Measurements from ENCODE around the gene DDIAS.
"Not testable (repeated sequence)": the region's sequence is repeated elsewhere in the genome, so short reads cannot be mapped to it uniquely, and the experiment has no call there.

The DDIAS gene

DNA sequence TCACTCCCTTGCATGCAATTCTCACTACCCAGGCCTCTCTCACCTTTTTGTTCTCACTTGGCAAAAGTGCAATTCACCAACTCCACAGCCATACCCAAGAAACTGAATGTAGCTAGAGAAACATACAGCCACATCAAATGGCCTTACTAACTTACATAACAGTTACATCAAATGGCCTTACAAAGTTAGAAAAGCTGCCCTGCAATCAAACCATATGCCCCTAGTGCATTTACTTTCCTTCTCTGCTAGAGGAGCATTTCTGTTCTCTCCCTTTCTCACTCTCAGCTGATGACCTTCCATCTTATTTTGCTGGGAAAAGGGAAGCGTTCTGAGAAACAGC is 11.6 kb upstream of the DDIAS start:
- DNase-seq (ENCODE audit: low spot score) = no peak

DNA sequence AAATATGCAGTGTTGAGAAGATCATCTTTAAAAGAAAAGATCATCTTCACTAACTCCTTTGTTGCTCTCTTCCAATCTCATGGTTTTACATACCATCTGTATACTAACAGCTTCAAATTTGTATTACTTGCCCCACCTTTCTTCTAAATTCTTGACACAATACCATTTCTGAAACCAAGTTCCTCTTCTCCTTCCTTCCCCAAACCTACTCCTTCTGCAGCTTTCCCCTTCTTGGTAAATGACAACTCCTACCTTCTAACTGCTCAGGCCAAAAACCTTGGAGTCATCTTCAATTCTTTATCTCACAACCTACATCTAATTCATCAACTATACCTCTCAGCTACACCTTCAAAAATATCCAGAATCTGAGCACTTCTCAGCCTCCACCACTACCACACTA is 10.6 kb upstream of the DDIAS start:
- DNase-seq (ENCODE audit: low spot score) = no peak

DNA sequence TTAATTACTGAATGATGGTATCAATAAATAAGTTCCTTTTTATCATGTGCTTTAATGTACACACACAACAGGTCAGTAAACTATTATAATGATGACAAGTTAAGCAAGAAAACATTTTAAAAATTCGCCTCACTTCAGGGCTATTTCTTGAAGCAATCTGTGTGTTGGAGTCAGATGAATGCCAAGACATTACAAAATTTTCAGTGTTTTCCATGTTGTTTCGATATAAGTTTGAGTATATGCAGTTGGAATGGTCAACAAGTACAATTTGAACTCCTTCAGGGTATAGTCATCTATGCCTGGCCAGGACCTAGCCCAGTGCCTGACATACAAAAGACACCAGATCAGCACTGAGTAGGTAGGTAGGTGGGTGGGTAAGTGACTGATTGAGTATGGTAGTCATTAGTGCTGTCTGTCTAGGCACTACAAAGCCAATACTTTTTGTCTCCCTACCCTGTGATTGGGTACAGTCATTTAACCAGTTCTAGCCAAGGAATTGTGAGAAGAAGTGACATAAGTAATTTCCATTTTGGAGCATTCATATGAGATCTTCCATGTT is 8.8 kb upstream of the DDIAS start:
- DNase-seq (ENCODE audit: low spot score) = no peak

DNA sequence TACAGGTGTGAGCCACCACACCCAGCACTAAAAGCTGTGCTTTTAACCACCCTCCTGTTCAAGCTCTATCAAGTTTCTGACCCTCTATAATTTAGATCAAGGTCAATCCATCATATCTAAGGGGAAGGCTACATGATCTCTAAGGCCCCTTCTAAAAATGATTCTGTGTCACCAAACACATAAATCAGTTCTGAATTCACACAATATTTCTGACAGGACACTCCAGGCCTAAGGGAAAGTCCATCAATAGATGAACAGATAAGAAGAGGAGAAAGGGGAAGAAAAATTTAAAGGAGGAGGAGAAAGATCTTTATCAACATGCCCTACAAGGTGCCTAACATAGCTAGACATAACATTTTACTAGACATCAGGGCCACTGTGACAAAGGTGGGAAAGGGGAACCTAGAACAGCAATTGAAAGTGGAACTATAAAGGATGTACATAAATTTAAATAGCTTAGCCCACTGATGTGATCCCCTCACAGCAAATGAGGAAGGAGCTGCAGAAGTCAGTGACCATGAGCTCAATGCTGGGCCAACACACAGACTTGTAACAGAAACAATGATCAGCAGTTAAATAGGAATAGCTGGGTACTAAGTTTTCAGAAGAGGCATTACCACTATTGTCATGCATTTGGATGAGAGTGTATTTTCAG is 6.0 kb upstream of the DDIAS start:
- no peak for DNase-seq (ENCODE audit: low spot score)

DNA sequence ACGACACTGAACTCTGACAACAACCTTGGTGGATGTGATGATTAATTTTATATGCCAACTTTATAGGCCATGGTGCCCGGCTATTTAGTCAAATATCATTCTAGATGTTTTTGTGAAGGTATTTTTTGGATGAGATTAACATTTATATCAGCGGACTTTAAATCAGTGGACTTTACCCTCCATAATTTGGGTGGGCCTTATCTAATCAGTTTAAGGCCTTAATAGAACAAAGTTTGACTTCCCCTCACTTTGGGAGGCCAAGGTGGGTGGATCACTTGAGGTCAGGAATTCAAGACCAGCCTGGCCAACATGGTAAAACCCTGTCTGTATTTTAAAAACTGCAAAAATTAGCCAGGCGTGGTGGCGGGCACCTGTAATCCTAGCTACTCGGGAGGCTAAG is 5.4 kb upstream of the DDIAS start:
- no peak for DNase-seq (ENCODE audit: low spot score)

DNA sequence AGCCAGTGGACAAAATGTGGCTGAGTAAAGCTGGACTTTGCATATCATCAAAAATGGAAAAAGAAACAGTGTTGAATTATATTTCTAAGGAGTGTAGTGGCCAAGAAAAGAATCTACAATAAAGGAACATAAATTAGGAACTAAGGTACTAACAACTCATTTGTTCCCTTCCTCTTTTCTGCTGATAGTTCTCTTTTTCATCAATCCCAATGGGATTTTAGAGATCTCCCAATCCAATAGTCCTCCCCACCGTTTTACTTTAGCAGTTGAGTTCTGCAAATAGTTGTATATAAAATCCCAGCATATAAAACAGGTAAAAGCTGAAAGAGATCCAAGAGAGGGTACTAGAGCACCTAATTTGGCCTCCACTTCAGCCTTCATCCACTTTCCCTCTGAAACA is 3.3 kb upstream of the DDIAS start:
- DNase-seq (ENCODE audit: low spot score) = no peak

DNA sequence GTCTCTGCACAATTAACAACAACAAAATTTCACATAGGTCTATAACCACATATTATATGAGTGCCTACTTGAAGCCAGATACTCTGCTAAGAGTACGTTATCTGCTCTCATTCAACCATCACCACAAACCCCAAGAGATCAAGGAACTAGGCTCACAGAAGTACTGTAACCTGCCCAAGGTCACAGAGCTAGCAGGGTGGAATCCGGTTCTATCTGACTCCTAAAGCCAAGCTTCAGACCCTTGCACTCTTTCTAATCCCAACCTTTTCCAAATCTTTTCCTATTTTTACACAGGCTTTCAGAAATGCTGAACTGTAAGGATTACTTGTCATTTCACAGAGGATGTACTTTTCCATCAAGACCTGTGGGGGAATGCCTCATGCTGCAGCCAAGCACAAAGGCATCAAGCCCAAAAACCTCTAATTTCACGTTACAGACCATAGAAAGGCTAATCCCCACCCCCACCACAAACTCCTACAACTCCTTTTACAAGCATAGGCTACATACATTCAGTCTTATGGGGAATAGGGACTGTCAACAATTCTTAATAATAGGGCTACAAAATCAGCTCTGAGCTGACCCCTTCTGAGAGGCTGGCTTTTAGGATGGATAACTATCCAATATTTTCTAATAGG is 2.2 kb upstream of the DDIAS start:
- no peak for DNase-seq (ENCODE audit: low spot score)

DNA sequence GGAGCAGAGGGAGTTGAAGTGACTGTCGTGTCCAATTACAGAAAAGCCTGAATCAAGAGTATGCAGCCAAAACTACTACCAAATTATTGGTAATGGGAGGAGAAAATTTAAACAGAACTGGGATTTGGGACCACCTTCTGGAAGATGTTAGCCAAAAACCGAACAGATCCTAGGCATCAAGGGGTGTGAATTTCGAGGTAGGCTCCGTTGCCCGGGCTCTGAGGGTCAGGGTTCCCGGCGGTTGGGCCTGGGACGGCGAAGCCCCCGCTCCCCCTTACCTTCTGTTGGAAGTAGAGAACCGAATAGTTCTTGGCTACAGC is 1.6 kb upstream of the DDIAS start:
- DNase-seq (ENCODE audit: low spot score) = peak; percentile 12

DNA sequence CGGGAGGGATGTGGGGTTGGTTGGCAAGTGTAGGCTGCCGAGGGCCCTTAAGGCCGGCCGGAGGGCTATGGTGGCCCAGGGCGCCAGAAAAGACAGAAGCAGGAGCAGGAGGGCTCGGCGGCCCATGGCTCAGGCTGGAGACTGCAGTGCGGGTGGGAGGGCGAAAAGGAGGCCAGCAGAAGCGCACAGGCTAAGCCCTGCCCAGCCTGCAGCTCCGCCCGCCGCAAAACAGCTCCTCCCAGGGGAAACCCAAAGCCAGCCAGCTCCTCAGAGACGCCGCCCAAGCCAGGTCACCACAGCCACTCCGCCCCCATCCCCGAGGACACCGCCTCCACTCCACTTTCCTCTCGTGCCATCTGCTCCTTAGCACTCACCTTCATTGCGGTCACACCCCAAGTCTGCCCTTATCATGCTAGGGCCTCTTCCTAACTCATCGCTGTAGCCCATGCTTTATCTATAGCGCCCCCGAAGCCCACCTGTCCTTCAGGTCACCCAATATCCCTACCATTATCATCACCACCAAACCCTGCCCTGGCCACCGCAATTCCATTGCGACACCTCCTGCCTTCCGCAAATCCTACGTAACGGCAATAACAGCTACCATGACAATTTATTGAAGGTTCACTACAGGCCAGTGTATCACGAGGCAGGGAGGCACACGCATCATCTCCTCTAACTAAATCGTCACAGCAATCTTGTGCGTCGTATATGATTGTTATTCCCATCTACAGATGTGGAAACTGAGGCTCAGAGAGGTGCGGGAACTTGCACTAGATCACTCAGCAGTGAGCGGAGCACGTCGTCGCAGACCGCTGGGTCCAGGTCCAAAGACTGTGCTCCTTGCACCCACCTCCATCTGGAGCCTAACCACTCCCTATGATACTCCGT is 1.0 kb upstream of the DDIAS start, which contains the start of gene PRCP:
Gene PRCP, minus strand, starts transcription at position 154 of the 888 bp plus-strand sequence. Its CDS starts 28 bp downstream, at position 126.
- peak; percentile 95 for DNase-seq (ENCODE audit: low spot score)

DNA sequence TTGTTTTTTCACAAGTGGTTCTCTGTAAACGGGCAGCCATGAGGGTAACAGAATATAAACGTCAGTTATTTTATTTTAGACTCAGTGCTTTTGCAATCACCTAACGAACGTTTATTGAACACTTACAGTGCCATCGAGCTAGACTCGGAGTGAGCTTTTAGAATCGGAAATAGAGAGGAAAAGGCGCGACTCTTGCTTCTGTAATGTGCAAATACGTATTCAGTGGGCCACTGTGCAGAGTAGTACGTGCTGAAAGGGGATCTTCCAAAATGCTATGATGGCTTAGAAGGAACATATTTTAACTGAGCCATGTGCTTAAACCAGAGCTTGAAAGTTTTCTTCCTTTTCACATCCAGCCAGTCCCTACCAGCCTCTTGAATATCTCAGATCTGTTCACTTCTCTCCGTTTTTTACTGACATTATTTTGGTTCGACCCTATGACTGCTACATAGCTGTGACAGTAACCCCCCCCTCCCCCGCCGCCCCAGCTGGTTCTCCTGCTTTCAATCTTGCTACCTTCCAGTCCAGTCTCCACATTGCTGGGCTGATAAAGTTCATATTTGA is 468 bp downstream of the DDIAS start:
- no peak for DNase-seq (ENCODE audit: low spot score)

DNA sequence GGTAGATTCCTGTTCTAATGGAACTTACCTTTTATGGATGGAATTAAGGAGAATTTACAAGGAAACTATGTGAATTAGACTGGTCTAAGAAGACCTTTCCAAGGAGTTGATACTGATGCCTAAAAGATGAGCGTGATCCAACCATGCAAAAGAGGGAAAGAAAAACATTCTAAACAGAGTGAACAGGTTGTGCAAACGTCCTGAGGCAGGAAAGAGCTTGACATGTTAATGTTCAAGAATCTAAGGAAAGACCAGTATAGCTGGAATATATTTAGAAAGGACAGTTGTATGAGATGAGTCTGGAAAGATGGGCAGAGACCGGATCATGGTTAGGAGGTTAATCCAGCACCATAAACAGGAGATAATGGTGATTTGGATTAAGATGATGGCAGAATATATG is 1.3 kb downstream of the DDIAS start:
- no peak for DNase-seq (ENCODE audit: low spot score)

DNA sequence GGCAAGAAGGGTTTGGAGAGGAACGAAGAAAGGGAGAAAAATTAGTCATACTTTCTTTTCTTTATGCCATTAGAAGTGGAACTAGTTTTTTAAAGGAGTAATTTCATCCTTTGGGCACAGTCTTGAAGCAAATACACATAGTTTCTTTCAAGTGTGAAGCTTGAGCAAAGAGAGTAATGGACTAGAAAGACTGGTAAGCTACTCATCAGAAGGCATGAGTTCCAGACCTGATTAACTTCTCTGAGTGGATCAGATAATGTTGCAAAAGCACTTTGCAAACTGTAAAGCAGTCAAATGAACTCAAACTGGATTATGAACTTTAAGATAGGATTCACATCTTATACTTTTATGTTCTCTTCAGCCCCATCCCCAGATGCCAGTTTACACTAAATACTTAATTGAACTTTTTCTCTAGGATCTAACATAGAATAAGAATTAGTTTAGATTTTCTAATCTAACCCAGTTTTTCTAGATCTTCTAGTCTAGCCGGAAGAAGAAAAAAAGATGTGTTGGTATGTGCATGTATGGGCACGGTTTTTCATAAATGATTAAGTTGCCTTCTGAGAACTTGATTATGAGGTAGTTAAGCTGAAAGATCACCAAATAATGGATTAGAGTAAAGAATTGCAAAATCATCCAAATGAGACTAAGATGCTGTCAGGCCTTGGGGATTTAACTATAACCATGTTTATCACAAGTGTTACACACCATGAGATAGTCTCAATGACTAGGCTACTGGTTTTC is 2.5 kb downstream of the DDIAS start:
- DNase-seq (ENCODE audit: low spot score) = no peak

DNA sequence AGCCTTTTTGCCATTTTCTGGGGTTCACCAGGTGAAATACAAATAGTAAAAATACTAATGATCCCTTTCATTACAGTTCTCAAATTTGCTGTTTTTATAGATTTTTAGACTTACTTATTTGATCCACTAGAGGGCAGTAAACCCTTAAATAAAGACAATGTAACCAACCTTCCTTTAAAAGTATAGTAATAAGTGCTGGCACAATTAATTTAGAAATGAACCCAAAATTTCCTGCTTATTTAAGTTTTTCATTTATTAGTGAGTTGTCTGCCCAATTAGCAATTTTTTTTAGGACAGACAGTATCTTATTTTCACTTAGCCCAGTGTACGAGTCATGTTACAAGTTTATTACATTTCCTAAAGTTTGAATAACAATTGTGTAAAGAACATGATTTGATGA is 4.7 kb downstream of the DDIAS start:
- DNase-seq (ENCODE audit: low spot score) = peak; percentile 43

DNA sequence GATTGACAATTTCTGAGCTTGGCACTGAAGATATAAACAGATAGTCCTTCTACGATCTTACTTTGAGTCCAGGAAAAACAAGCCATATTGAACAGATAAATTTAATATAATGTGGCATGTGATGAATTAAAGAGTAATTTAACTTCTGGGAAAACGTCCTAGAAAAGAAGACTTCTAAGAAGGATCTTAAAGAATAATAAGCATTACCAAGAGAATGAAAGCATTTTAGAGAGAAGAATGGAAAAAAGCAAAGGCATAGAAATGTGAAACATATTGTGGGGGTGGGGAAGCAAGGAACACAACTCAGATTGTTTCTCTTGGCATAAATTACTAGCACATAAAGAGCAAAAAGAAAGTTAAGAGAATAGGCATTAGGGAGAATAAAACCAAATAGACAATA is 5.4 kb downstream of the DDIAS start:
- DNase-seq (ENCODE audit: low spot score) = no peak

DNA sequence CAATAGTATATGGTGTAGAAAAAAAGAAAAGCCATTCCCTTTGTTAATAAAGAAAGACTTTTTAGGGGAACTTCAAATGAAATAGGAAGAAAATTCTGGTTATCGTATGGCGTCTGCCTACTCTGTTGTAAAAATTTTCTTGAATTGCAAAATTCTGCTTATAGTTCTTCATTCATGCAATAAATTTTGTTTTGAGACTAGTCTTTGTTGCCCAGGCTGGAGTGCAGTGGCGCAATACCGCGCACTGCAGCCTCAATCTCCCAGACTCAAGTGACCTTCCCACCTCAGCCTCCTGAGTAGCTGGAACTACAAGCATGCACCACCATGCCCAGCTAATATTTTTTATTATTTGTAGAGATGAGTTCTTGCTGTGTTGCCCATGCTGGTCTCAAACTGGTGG is 5.8 kb downstream of the DDIAS start:
- no peak for DNase-seq (ENCODE audit: low spot score)

DNA sequence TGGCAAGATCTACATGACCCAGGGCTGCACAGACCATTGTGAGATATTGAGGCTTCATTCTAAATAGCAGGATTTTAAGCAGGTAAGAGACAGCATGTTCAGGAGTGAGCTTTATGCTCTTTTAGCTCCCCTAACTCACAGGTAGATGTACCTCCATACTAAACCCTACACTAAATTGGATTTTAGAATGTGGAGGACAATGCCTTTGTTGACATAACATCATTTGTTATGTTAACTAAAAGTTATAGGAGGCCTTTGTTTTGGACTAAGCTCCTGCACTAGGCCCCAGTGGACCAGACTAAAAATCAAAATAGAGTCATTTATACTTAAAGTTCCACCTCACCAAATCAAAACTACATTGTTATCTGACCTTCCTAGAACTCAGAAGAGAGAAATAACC is 6.8 kb downstream of the DDIAS start:
- DNase-seq (ENCODE audit: low spot score) = no peak

DNA sequence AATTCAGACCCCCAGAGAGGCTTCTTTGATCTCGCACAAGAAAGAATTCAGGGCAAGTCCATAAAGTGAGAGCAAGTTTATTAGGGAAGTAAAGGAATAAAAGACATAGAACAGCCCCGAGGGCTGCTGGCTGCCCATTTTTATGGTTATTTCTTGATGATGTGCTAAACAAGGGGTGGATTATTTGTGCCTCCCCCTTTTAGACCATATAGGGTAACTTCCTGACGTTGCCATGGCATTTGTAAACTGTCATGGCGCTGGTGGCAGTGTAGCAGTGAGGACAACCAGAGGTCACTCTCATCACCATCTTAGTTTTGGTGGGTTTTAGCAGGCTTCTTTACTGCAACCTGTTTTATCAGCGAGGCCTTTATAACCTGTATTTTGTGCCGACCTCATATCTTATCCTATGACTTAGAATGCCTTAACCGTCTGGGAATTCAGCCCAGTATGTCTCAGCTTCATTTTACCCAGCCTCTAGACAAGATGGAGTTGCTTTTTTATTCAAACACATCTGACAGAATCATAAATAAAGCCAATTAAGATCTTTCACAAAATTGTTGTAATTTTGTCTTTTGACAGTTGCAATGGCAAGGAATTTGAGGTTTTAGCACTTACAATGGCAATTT is 7.6 kb downstream of the DDIAS start:
- DNase-seq (ENCODE audit: low spot score) = no peak

DNA sequence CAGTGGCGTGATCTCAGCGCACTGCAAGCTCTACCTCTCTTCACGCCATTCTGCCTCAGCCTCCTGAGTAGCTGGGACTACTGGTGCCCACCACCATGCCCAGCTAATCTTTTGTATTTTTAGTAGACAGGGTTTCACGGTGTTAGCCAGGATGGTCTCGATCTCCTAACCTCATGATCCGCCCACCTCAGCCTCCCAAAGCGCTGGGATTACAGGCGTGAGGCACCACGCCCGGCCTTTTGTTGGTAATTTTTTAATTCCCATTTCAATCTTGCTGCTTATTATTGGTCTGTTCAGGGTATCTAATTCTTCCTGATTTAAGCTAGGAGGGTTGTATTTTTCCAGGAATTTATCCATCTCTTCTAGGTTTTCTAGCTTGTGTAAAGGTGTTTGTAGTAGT is 18.2 kb downstream of the DDIAS start:
- not testable (repeated sequence) for DNase-seq (ENCODE audit: low spot score)

DNA sequence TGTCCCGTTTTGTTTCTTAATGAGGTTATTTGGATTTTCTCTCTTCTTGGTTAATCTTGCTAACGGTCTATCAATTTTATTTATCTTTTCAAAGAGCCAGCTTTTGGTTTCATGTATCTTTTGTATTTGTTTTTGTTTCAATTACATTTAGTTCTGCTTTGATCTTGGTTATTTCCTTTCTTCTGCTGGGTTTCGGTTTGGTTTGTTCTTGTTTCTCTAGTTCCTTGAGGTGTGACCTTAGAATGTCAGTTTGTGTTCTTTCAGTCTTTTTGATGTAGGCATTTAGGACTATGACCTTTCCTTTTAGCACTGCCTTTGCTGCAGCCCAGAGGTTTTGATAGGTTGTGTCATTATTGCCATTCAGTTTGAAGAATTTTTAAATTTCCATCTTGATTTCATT is 18.7 kb downstream of the DDIAS start:
- not testable (repeated sequence) for DNase-seq (ENCODE audit: low spot score)

DNA sequence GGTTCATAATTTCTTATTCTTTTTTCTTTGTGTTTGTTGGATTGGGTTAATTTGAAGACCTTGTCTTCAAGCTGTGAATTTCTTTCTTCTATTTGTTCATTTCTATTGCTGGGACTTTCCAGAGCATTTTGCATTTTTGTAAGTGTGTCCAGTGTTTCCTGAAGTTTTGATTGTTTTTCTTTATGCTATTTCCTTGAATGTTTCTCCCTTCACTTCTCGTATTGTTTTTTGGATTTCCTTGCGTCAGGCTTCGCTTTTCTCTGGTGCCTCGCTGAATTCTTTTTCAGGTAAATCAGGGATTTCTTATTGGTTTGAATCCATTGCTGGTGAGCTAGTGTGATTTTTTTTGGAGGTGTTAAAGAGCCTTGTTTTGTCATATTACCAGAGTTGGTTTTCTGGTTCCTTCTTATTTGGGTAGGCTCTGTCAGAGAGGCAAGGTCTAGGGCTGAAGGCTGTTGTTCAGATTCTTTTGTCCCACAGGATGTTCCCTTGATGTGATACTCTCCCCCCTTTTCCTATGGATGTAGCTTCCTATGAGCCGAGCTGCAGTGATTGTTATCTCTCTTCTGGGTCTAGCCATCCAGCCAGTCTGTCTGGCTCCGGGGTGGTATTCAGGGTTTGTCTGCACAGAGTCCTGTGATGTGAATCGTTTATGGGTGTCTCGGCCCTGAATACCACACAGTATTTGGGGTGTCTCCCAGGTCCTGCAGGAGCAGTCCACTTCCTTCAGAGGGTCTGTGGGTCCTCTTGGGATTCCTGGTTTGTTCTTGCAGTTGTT is 21.0 kb downstream of the DDIAS start:
- DNase-seq (ENCODE audit: low spot score) = peak; percentile 48
